VCaP (cell line): ENCODE data around the gene CNPY3.
"Not testable (repeated sequence)": the region's sequence is repeated elsewhere in the genome, so short reads cannot be mapped to it uniquely, and the experiment has no call there.

Experiments
- H3K27ac ChIP-seq: fragments of 450-650 bp; 2 replicates; pipeline ENCODE4 v1.5.1; 2017
- TF ChIP-seq, protein P1 (sequence below): fragments of 450-650 bp; conservative IDR thresholded peaks from 2 replicates; pipeline ENCODE4 v1.5.1; 2017; ENCODE audit warnings: mild to moderate bottlenecking, moderate library complexity

Gene CNPY3

DNA sequence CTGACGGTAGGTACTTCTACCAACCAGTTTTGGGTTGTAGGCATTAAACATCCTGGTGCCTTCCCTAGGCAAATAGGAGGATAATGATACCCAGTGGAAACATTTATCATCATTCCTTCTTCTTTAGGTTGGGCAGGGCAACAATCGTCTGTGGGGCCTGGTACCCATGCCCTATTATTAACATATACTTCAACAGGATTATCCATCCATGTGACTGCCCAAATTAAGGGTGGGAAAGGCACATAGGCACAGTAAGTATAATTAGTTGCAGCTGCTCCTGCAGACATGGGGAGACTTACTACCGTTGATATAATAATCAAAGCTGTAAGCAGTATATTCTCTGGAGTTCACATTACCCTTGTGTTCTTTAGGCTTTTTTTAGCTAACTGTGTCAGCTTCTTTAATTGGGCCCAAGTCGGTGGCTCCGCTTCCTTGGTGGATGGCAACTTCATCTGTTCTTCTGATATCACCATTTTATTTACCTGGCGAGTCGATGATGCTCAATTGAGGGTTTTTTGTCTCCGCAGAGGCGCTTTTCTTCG is 33.0 kb upstream of the CNPY3 start:
- TF ChIP-seq, protein P1, sequence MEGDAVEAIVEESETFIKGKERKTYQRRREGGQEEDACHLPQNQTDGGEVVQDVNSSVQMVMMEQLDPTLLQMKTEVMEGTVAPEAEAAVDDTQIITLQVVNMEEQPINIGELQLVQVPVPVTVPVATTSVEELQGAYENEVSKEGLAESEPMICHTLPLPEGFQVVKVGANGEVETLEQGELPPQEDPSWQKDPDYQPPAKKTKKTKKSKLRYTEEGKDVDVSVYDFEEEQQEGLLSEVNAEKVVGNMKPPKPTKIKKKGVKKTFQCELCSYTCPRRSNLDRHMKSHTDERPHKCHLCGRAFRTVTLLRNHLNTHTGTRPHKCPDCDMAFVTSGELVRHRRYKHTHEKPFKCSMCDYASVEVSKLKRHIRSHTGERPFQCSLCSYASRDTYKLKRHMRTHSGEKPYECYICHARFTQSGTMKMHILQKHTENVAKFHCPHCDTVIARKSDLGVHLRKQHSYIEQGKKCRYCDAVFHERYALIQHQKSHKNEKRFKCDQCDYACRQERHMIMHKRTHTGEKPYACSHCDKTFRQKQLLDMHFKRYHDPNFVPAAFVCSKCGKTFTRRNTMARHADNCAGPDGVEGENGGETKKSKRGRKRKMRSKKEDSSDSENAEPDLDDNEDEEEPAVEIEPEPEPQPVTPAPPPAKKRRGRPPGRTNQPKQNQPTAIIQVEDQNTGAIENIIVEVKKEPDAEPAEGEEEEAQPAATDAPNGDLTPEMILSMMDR, result no peak
- peak overlapping the region; percentile 61; the same call in 1 of the 2 replicates for H3K27ac ChIP-seq

DNA sequence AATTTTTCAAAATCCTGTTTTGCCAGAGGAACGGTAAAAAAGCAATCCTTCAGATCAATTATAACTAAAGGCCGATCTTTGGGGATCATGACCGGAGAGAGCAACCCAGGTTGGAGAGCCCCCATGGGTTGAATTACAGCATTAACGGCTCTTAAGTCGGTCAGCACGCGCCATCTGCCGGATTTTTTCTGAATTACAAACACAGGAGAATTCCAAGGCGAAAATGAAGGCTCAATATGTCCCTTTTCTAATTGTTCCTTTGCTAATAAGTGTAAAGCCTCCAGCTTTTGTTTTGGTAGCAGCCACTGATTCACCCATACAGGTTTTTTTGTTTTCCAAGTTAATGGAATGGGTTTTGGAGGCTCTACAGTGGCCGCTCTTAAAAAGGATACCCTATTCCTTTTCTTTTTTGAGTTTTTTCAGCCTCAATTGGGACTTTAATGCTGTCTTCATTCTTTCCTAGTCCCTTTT is 30.4 kb upstream of the CNPY3 start:
- H3K27ac ChIP-seq, result peak overlapping the region; percentile 61
- TF ChIP-seq, protein P1, result peak; percentile 70

DNA sequence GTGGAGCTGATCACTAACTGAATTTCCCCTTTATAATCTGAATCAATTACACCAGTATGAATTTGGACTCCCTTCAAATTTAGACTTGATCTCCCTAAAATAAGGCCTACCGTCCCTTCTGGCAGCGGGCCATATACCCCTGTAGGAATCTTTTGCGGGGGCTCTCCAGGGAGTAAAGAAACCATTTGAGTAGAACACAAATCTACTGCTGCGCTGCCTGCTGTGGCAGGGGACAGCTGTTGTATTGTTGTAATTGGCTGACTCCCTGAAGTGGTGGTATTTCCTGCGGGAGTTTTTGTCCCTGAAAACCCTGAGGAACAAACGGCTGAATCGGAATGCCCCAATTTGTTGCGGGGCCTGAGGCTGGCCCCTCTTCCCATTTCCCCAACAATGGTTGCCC is 29.4 kb upstream of the CNPY3 start:
- TF ChIP-seq, protein P1, result no peak
- no peak overlapping the region for H3K27ac ChIP-seq

DNA sequence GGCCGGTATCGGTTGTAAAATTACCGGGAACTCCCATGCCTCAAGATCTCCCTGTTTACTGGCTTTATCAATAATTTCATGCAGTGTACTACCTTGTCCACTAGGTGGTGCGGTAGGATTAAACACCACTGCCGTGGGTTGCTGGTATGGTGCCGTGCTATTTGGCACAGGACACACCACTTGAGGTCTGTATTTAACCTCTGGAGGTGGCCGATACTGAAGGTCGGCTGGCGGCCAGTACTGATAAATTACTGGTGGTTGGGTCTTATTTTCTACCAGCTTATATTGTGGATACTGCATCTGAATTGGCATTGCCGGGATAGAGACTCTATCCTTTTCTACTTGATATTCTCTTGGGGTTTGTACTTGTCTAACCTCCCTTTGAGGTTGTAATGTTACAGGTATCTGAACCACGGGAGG is 27.7 kb upstream of the CNPY3 start:
- TF ChIP-seq, protein P1, result peak; percentile 88
- no peak overlapping the region for H3K27ac ChIP-seq

DNA sequence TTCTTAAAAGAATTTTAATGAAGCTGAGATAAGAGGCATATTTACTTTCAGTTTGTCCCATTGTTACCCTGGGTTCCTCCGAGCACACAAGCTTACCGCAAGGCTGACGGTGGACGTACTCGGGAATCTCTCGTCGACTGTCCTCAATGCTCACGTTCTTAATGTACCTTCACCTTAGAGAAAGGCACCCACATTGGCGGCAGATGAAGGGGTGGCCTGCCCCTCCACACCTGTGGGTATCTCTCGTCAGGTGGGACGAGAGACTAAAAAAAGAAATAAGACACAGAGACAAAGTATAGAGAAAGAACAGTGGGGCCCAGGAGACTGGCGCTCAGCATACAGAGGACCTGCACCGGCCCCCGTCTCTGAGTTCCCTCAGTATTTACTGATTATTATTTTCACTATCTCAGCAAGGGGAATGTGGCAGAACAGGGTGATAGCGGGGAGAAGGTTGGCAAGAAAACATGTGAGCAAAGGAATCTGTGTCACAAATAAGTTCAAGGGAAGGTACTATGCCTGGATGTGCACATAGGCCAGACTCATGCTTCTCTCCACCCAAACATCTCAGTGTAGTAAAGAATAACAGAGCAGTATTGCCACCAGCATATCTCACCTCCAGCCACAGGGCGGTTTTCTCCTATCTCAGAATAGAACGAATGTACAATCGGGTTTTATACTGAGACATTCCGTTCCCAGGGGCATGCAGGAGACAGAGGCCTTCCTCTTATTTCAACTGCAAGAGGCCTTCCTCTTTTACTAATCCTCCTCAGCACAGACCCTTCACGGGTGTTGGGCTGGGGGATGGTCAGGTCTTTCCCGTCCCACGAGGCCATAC is 26.6 kb upstream of the CNPY3 start:
- H3K27ac ChIP-seq, result not testable (repeated sequence)

DNA sequence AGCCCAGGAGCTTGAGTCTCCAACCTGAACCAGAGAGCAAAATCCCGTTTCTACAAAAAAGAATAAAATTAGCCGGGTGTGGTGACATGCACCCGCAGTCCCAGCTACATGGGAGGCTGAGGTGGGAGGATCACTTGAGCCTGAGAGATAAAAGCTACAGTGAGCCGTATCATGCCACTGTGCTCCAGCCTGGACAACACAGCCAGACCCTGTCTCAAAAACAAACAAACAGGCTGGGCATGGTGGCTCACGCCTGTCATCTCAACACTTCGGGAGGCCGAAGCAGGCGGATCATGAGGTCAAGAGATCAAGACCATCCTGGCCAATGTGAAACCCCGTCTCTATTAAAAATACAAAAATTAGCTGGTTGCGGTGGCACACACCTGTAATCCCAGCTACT is 24.8 kb upstream of the CNPY3 start:
- H3K27ac ChIP-seq, result no peak overlapping the region
- TF ChIP-seq, protein P1, result no peak

DNA sequence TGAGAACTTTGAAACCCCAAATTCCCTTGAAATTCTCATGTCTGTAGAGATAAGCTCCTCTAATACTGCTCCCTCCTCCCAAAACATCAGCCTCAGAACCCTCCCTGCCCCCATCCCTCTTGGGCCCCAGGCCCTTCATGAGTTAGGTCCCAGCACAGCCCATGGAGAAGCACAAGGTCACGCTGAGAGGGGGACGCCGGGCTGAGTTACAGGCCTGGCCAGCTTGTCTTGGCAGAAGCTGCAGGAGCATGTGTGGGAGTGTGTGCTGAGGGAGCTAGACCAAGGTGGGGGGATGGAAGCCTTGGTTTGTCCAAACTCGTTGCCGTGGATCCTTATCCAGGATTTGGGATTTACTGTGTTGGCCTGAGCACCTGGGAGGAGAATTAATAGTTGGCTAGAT is 21.9 kb upstream of the CNPY3 start:
- H3K27ac ChIP-seq, result no peak overlapping the region
- TF ChIP-seq, protein P1, result no peak

DNA sequence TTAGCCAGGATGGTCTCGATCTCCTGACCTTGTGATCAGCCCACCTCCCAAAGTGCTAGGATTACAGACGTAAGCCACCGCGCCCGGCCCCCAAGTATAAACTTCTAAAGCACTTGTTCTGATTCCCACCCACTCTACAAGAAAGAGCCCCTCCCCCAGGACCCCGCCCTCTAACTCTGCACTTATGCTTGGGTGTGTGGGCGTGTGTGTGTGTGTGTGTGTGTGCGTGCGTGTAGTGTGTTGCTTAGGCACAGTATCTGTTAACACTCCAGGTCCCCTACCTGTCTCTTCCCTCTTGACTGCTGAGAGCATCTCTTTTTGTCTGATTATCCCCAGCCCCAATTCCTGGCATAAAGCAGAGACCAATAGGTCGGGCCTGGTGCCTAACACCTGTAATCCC is 19.4 kb upstream of the CNPY3 start:
- H3K27ac ChIP-seq, result no peak overlapping the region
- TF ChIP-seq, protein P1, result no peak
